Measurements from ENCODE around the gene FFAR3. TPM values are rescaled to one million over a fixed set of nuclear protein-coding genes. Genes with fewer than 3 reads are reported as not detected.

Gene FFAR3
- total and polyA plus RNA-seq, 2 of the 13 experiments (the other 11 are each of a cell fraction or from before 2014, with no cell fraction given): not detected

GRCh38 chr19:35395382-35396199, 37.3 kb downstream of the FFAR3 start (continued):
- TF ChIP-seq ARID5B (CRISPR knock-in tag; IDR thresholded peaks at IDR 0.05) (peak; percentile 82), NR2F6 (IDR thresholded peaks at IDR 0.05) (peak; percentile 22; the same call in 1 of the 2 replicates), NR2F6 (CRISPR knock-in tag; IDR thresholded peaks at IDR 0.05) (peak; percentile 75), ATF7 (IDR thresholded peaks at IDR 0.05) (no peak), ATF7 (CRISPR knock-in tag; IDR thresholded peaks at IDR 0.05) (no peak), HOXA3 (CRISPR knock-in tag; IDR thresholded peaks at IDR 0.05) (peak; percentile 46; the same call in 1 of the 2 replicates), SALL1 (CRISPR knock-in tag; IDR thresholded peaks at IDR 0.05) (peak; percentile 79), KMT2A (CRISPR knock-in tag; IDR thresholded peaks at IDR 0.05) (no peak), ELK4 (CRISPR knock-in tag; IDR thresholded peaks at IDR 0.05; ENCODE audit: borderline replicate concordance) (no peak), SMARCC2 (IDR thresholded peaks at IDR 0.05) (no peak), GATAD2A (CRISPR knock-in tag; IDR thresholded peaks at IDR 0.05) (peak; percentile 47; the same call in 1 of the 2 replicates), ZSCAN29 (CRISPR knock-in tag; conservative IDR thresholded peaks at IDR 0.05) (no peak), ZNF264 (CRISPR knock-in tag; IDR thresholded peaks at IDR 0.05) (no peak), NR2F1 (CRISPR knock-in tag; IDR thresholded peaks at IDR 0.05) (no peak), AKNA (CRISPR knock-in tag; IDR thresholded peaks at IDR 0.05; ENCODE audit: borderline replicate concordance) (no peak), ZNF614 (CRISPR knock-in tag; IDR thresholded peaks at IDR 0.05; ENCODE audit: borderline replicate concordance) (no peak), MEIS1 (CRISPR knock-in tag; IDR thresholded peaks at IDR 0.05; ENCODE audit: borderline replicate concordance) (peak; percentile 52; the same call in 1 of the 2 replicates), ZNF431 (CRISPR knock-in tag; IDR thresholded peaks at IDR 0.05; ENCODE audit: borderline replicate concordance, low read depth) (no peak), ATF5 (CRISPR knock-in tag; IDR thresholded peaks at IDR 0.05; ENCODE audit: low read depth) (no peak)
